Stimulated activated CD4-positive, alpha-beta T cell treated with anti-CD3 and anti-CD28 coated beads, Interleukin-12 subunit alpha, Interleukin-12 subunit beta, amount 100 ng/mL, for 4 hours (primary cell): Measurements from ENCODE around the gene NALF2.

ENCODE experiments used
- DNase-seq: peaks from one replicate; pipeline ENCODE4 v3.0.0-alpha.2; 2020

NALF2 gene

GRCh38 chrX:69503782-69504625 lies at the start of gene NALF2:
TSS of gene NALF2 (plus strand) at chrX:69504326. CDS start at chrX:69505283, 957 bp downstream.
- DNase-seq: peak; percentile 25

GRCh38 chrX:69457756-69458155 lies 46.4 kb upstream of the NALF2 start:
- DNase-seq: no peak

- no peak for DNase-seq
These were observed 37.6 kb upstream of the NALF2 start for GRCh38 chrX:69466546-69466945.

GRCh38 chrX:69469975-69470374 lies 34.2 kb upstream of the NALF2 start:
- no peak for DNase-seq

GRCh38 chrX:69489625-69490024 lies 14.5 kb upstream of the NALF2 start:
- no peak for DNase-seq

- no peak for DNase-seq
These were observed 10.9 kb upstream of the NALF2 start for GRCh38 chrX:69493193-69493592.

- no peak for DNase-seq
These were observed 10.4 kb upstream of the NALF2 start for GRCh38 chrX:69493766-69494165.

- no peak for DNase-seq
These were observed 7.9 kb upstream of the NALF2 start for GRCh38 chrX:69496183-69496582.

- DNase-seq: no peak
These were observed 2.7 kb upstream of the NALF2 start for GRCh38 chrX:69501429-69501828.

- no peak for DNase-seq
These were observed 821 bp upstream of the NALF2 start for GRCh38 chrX:69503228-69503781.

- no peak for DNase-seq
These were observed 793 bp downstream of the NALF2 start for GRCh38 chrX:69504626-69505612.

GRCh38 chrX:69505772-69506616 lies 1.9 kb downstream of the NALF2 start:
- DNase-seq: no peak

- DNase-seq: no peak
These were observed 2.7 kb downstream of the NALF2 start for GRCh38 chrX:69506617-69507499.

- no peak for DNase-seq
These were observed 3.3 kb downstream of the NALF2 start for GRCh38 chrX:69507500-69507789.

GRCh38 chrX:69508610-69509009 lies 4.5 kb downstream of the NALF2 start:
- no peak for DNase-seq

GRCh38 chrX:69510137-69510715 lies 6.1 kb downstream of the NALF2 start:
- no peak for DNase-seq

GRCh38 chrX:69510914-69511513 lies 6.9 kb downstream of the NALF2 start:
- no peak for DNase-seq

GRCh38 chrX:69522052-69522451 lies 17.9 kb downstream of the NALF2 start:
- no peak for DNase-seq

- DNase-seq: no peak
These were observed 19.2 kb downstream of the NALF2 start for GRCh38 chrX:69523314-69523713.

- no peak for DNase-seq
These were observed 20.7 kb downstream of the NALF2 start for GRCh38 chrX:69524781-69525363.
